Testis (tissue), 3 donors: Measurements from ENCODE around the gene VWA8. TPM values are rescaled to one million over a fixed set of nuclear protein-coding genes. Genes with fewer than 3 reads are reported as not detected.
A peak's percentile ranks its signal among the peaks of the same experiment; 100 is the strongest.

Experiments used
- DNase-seq: peaks from one replicate; pipeline ENCODE4 v3.0.0-alpha.2; 2019
- H3K27ac ChIP-seq, 2 donors: fragments of 200-600 bp; sonication (generic); one replicate each; pipeline ENCODE4 v1.5.1; 2019
- H3K27me3 ChIP-seq: fragments of 200-600 bp; sonication (generic); one replicate; pipeline ENCODE4 v1.5.1; 2019
- H3K36me3 ChIP-seq: fragments of 200-600 bp; sonication (generic); one replicate; pipeline ENCODE4 v1.5.1; 2017; ENCODE audit warnings: low read depth; ENCODE audit errors: missing control alignments
- H3K4me1 ChIP-seq: fragments of 200-600 bp; sonication (generic); one replicate; pipeline ENCODE4 v1.5.1; 2019
- H3K4me3 ChIP-seq, 2 donors: fragments of 200-600 bp; sonication (generic); one replicate each; pipeline ENCODE4 v1.5.1; 2017 to 2019
- H3K9me3 ChIP-seq: fragments of 200-600 bp; sonication (generic); one replicate; pipeline ENCODE4 v1.5.1; 2017
- CTCF ChIP-seq, 3 experiments: fragments of 450-650 bp in 2 of 3; fragments of 200-600 bp in 1 of 3; sonication (generic) in 1 of 3; IDR thresholded peaks; one replicate each; pipeline ENCODE4 v1.5.1; 2016 to 2019; ENCODE audit warnings: antibody characterized with exemption in 3 of 3, mild to moderate bottlenecking in 2 of 3, moderate library complexity in 1 of 3
- POLR2A ChIP-seq: fragments of 450-650 bp; IDR thresholded peaks from one replicate; pipeline ENCODE4 v1.6.1; 2017; ENCODE audit warnings: antibody characterized with exemption, mild to moderate bottlenecking, moderate library complexity
- WGBS, 2 donors: methylation state at CpG; one replicate each; pipeline ENCODE4 v1.1.5; 2018; 5-methylcytosine and 5-hydroxymethylcytosine counted together
- intact Hi-C: fragments of 100-400 bp; cut with DNase I; formaldehyde crosslinking; loops from one replicate; pipeline ENCODE4 v1.15.1; 2023; ENCODE audit warnings: low total_unique reads
- polyA plus RNA-seq: library from polyadenylated mRNA; stranded (reverse); fragments of 350-450 nt; fragmentation: Illumina TruSeq; extraction: RNeasy Lipid Tissue Mini Kit (QIAGEN cat#74804); gene quantifications from one replicate; pipeline ENCODE4 v1.2.3, GENCODE V29; 2014; ENCODE audit warnings: low read depth, low replicate concordance; ENCODE audit not compliant: insufficient read depth
- total RNA-seq, 2 donors: library from RNA; depleted of rRNA; stranded (reverse); fragments of >200 nt; gene quantifications; one replicate each; pipeline ENCODE4 v1.2.3, GENCODE V29; 2016

The VWA8 gene
- total and polyA plus RNA-seq, 3 donors from 2014 or later = 6.9 to 27.1 (median 15.2) TPM

- Histone ChIP-seq H3K9me3 (no peaks in the 10 kb centered on the region), H3K4me3 (no peak overlapping the region), H3K36me3 (no peaks in the 10 kb centered on the region), H3K27me3 (no peaks in the 10 kb centered on the region), H3K27ac (no peak overlapping the region), H3K4me1 (no peaks in the 10 kb centered on the region)
- 96 to 97% methylated on average over 5 of the region's 5 CpGs for WGBS, 2 donors
- no peak for DNase-seq
- intact Hi-C loops = no loop called here
- no peak for TF ChIP-seq POLR2A
- TF ChIP-seq CTCF (IDR thresholded peaks at IDR 0.05) = no peak
Observed at GRCh38 chr13:41762796-41763195, 198.1 kb downstream of the VWA8 start.

GRCh38 chr13:41756198-41756880, 204.6 kb downstream of the VWA8 start:
- intact Hi-C loops = no loop called here
- Histone ChIP-seq H3K4me1 (no peaks in the 10 kb centered on the region), H3K27ac (no peak overlapping the region), H3K36me3 (no peaks in the 10 kb centered on the region), H3K4me3 (no peak overlapping the region), H3K9me3 (no peaks in the 10 kb centered on the region), H3K27me3 (no peaks in the 10 kb centered on the region)
- 87% methylated on average over 1 of the region's 1 CpG for WGBS, 2 donors
- no peak for DNase-seq
- TF ChIP-seq POLR2A (no peak), CTCF (IDR thresholded peaks at IDR 0.05) (no peak)

- DNase-seq = no peak
- no peaks in the 10 kb centered on the region for H3K36me3 ChIP-seq
- H3K9me3 ChIP-seq = no peaks in the 10 kb centered on the region
- H3K4me1 ChIP-seq = no peaks in the 10 kb centered on the region
- no peak overlapping the region for H3K27ac ChIP-seq
- H3K27me3 ChIP-seq = no peaks in the 10 kb centered on the region
- no peak for TF ChIP-seq POLR2A
- TF ChIP-seq CTCF (IDR thresholded peaks at IDR 0.05) = no peak
- 79 to 92% methylated on average over 3 of the region's 3 CpGs for WGBS, 2 donors
- no peak overlapping the region for H3K4me3 ChIP-seq
- intact Hi-C loops = no loop called here
Observed at GRCh38 chr13:41751734-41752445, 209.0 kb downstream of the VWA8 start.

- 36 to 42% methylated on average over 2 of the region's 2 CpGs for WGBS, 2 donors
- Histone ChIP-seq H3K27ac (no peak overlapping the region), H3K9me3 (no peaks in the 10 kb centered on the region), H3K4me3 (no peak overlapping the region), H3K36me3 (no peaks in the 10 kb centered on the region), H3K4me1 (no peaks in the 10 kb centered on the region), H3K27me3 (no peaks in the 10 kb centered on the region)
- peak; percentile 59 for DNase-seq
- intact Hi-C loops = no loop called here
- no peak for TF ChIP-seq CTCF (IDR thresholded peaks at IDR 0.05)
- no peak for TF ChIP-seq POLR2A
Observed at GRCh38 chr13:41751277-41751676, 209.6 kb downstream of the VWA8 start.
